ENCODE data around the gene NTNG1.

NTNG1 gene

DNA sequence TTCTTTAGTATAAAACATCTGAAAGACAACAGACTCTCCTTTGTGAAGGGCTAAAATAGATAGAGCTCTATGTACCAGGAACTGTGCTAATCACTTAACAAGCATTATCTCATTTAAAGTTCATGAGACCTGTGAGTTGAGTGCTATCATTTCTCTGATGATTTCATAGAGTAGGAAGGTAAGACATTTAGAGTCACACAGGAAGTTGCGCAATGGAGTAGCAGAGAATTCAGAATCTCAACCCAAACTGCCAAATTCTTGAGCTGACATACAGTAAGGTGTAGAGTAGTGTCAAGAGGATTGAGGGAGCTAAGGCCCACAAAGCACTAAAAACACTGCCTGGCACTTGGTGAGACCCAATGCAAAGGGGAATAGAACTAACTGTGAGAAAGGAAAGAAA is 384.3 kb downstream of the NTNG1 start:
- DNase-seq = no peak

DNA sequence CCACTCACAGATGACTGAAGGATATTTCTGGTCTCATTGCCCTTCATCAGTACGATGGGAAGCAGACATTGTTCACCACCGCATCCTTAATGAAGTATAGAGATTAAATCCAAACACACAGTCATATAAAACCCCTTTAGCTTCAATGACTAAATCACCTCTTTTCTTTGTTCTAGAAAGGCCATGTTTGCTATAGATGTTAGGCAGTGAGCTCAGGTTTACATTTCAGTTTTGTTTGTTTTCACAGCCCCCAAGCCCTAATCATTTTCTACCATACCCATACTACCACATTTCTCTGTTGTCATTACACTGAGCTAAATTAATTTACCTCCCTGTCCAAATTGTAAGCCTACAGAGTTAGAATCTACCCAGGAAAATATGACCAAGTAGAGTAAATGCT is 385.1 kb downstream of the NTNG1 start:
- no peak for DNase-seq

DNA sequence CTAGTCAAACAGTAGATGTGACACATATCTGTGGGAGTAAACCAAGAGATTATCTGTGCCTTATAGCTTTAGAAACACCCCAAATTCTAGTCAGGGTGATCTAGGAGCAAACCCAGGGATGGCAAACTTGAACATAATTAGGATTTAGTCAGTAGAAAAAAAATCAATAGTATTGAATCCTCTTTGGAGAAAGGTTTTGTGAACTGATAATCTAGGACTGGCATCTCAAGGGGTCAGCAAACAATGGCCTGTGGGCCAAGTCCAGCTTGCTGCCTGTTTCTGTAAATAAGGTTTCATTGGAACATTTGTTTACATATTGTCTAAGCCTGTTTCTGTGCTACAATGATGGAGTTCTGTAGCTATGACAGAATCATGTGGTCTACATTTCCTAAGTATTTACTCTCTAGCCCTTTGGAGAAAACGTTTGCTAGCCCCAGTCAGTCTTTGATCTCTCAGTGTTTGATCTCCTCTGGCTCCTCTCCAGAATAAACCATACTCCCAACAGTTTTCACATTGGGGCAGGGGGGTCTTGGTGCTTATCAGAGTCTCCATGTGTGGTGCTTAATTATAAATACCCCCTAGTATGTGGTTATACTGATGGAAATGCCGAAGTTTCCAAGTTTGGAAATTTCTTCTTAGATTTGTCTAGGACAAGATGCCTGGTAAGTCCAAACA is 385.8 kb downstream of the NTNG1 start:
- no peak for DNase-seq

DNA sequence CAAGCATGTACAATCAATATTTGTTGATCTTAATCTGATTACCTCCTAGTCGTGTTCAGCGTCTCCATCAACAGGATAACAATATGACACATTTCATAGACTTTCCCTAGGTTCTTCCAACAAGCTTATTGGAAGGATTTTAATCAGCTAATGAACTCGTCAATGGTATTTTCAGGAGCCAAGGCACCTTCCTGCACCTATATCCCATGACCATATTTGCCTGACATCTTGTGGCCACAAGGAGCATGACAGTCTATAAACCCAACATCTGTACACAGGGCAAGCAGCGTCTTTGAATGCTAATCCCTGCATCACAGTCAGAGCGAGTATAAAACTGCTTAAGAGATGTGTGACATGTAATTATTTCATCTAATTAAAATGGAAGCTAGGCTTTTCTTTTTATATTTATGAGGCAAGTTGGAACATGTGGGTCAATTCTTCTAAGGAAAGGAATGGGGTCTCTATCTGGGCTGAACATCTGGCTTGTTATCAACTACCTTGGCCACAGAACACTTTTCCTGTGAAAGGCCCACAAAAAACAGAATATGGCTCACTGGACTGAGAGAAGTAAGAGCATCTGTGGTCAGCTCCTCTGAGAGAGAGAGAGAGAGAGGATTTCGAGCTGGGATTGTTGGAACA is 388.8 kb downstream of the NTNG1 start:
- peak; percentile 57 for DNase-seq

DNA sequence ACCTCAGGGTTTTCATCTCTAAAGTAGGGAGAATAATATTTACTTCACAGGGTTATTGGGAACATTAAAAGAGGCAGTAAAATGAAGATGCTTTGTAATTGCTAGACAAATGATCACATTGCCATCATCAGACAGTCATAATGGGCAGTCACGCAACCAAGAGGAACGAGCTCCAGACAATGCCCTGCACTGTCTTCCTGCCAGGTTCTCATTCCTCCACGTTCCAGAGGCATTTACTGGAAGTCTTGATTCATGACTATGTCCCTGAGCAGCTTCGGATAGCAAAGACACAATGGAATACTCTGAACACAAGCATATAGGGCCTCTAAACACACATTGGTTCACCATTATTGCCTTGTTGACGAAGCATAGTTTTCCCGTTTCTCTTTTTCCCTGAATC is 389.7 kb downstream of the NTNG1 start:
- no peak for DNase-seq

GRCh38 chr1:107531065-107531908 is 390.4 kb downstream of the NTNG1 start:
- DNase-seq = no peak

- no peak for DNase-seq
Observed at GRCh38 chr1:107532318-107532717, 391.5 kb downstream of the NTNG1 start.

All from OCI-M1 (cell line).